Tibial artery (tissue), 4 donors: ENCODE measurements around the gene AIF1.
A peak's percentile ranks its signal among the peaks of the same experiment; 100 is the strongest.

Experiments
- DNase-seq, 2 donors: peaks; one replicate each; pipeline ENCODE4 v3.0.0-alpha.2; 2019
- H3K27ac ChIP-seq, 2 donors: fragments of 200-600 bp; sonication (generic) in 1 of 2; 1 replicate in 1 of 2; 2 replicates in 1 of 2; pipeline ENCODE4 v1.5.1; 2018 to 2019; ENCODE audit warnings: mild to moderate bottlenecking in 1 of 2
- H3K27me3 ChIP-seq, 2 donors: fragments of 200-600 bp; sonication (generic) in 1 of 2; one replicate each; pipeline versions ENCODE4 v1.5.1 to v1.6.0; 2016 to 2019
- H3K36me3 ChIP-seq, 3 donors: fragments of 200-600 bp; sonication (generic) in 2 of 3; one replicate each; pipeline ENCODE4 v1.5.1; 2016 to 2019; ENCODE audit warnings: mild to moderate bottlenecking in 2 of 3
- H3K4me1 ChIP-seq, 4 donors: fragments of 200-600 bp; sonication (generic) in 2 of 4; 1 replicate in 3 of 4; 2 replicates in 1 of 4; pipeline ENCODE4 v1.5.1; 2016 to 2019
- H3K4me3 ChIP-seq, 2 donors: fragments of 200-600 bp; sonication (generic) in 1 of 2; 1 replicate in 1 of 2; 2 replicates in 1 of 2; pipeline ENCODE4 v1.5.1; 2018 to 2019; ENCODE audit warnings: mild to moderate bottlenecking in 2 of 2
- H3K9me3 ChIP-seq, 3 donors: fragments of 200-600 bp; sonication (generic) in 1 of 3; one replicate each; pipeline ENCODE4 v1.5.1; 2016 to 2019
- intact Hi-C: fragments of 100-400 bp; cut with DNase I; formaldehyde crosslinking; loops from one replicate; pipeline ENCODE4 v1.15.0; 2023; ENCODE audit warnings: low total_unique reads
- TF ChIP-seq, protein P1 (sequence below), 2 experiments: fragments of 200-600 bp in 1 of 2; fragments of 450-650 bp in 1 of 2; IDR thresholded peaks; one replicate each; pipeline ENCODE4 v1.5.1; 2017 to 2019; ENCODE audit warnings: antibody characterized with exemption in 2 of 2, mild to moderate bottlenecking in 1 of 2, moderate library complexity in 1 of 2

The AIF1 gene

DNA sequence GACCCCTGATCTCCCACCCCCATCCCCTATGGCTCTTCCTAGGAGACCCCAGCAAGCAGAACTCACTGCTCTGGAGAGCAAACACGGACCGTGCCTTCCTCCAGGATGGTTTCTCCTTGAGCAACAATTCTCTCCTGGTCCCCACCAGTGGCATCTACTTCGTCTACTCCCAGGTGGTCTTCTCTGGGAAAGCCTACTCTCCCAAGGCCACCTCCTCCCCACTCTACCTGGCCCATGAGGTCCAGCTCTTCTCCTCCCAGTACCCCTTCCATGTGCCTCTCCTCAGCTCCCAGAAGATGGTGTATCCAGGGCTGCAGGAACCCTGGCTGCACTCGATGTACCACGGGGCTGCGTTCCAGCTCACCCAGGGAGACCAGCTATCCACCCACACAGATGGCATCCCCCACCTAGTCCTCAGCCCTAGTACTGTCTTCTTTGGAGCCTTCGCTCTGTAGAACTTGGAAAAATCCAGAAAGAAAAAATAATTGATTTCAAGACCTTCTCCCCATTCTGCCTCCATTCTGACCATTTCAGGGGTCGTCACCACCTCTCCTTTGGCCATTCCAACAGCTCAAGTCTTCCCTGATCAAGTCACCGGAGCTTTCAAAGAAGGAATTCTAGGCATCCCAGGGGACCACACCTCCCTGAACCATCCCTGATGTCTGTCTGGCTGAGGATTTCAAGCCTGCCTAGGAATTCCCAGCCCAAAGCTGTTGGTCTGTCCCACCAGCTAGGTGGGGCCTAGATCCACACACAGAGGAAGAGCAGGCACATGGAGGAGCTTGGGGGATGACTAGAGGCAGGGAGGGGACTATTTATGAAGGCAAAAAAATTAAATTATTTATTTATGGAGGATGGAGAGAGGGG is 41.6 kb upstream of the AIF1 start:
- intact Hi-C loops = no loop called here
- no peaks in the 10 kb centered on the region for H3K9me3 ChIP-seq
- H3K4me1 ChIP-seq = no peaks in the 10 kb centered on the region
- peaks cover 0 to 27% of the 10 kb centered on the region in 2 donors for H3K27me3 ChIP-seq
- no peak overlapping the region for H3K4me3 ChIP-seq
- TF ChIP-seq, protein P1, sequence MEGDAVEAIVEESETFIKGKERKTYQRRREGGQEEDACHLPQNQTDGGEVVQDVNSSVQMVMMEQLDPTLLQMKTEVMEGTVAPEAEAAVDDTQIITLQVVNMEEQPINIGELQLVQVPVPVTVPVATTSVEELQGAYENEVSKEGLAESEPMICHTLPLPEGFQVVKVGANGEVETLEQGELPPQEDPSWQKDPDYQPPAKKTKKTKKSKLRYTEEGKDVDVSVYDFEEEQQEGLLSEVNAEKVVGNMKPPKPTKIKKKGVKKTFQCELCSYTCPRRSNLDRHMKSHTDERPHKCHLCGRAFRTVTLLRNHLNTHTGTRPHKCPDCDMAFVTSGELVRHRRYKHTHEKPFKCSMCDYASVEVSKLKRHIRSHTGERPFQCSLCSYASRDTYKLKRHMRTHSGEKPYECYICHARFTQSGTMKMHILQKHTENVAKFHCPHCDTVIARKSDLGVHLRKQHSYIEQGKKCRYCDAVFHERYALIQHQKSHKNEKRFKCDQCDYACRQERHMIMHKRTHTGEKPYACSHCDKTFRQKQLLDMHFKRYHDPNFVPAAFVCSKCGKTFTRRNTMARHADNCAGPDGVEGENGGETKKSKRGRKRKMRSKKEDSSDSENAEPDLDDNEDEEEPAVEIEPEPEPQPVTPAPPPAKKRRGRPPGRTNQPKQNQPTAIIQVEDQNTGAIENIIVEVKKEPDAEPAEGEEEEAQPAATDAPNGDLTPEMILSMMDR (IDR thresholded peaks at IDR 0.05) = no peak
- DNase-seq = no peak
- no peaks in the 10 kb centered on the region for H3K36me3 ChIP-seq
- no peak overlapping the region for H3K27ac ChIP-seq

DNA sequence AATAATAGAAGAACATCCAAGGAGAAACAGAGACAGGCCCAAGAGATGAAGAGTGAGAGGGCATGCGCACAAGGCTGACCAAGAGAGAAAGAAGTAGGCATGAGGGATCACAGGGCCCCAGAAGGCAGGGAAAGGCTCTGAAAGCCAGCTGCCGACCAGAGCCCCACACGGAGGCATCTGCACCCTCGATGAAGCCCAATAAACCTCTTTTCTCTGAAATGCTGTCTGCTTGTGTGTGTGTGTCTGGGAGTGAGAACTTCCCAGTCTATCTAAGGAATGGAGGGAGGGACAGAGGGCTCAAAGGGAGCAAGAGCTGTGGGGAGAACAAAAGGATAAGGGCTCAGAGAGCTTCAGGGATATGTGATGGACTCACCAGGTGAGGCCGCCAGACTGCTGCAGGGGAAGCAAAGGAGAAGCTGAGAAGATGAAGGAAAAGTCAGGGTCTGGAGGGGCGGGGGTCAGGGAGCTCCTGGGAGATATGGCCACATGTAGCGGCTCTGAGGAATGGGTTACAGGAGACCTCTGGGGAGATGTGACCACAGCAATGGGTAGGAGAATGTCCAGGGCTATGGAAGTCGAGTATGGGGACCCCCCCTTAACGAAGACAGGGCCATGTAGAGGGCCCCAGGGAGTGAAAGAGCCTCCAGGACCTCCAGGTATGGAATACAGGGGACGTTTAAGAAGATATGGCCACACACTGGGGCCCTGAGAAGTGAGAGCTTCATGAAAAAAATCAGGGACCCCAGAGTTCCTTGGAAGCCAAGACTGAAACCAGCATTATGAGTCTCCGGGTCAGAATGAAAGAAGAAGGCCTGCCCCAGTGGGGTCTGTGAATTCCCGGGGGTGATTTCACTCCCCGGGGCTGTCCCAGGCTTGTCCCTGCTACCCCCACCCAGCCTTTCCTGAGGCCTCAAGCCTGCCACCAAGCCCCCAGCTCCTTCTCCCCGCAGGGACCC is 40.6 kb upstream of the AIF1 start:
- H3K4me3 ChIP-seq = no peak overlapping the region

DNA sequence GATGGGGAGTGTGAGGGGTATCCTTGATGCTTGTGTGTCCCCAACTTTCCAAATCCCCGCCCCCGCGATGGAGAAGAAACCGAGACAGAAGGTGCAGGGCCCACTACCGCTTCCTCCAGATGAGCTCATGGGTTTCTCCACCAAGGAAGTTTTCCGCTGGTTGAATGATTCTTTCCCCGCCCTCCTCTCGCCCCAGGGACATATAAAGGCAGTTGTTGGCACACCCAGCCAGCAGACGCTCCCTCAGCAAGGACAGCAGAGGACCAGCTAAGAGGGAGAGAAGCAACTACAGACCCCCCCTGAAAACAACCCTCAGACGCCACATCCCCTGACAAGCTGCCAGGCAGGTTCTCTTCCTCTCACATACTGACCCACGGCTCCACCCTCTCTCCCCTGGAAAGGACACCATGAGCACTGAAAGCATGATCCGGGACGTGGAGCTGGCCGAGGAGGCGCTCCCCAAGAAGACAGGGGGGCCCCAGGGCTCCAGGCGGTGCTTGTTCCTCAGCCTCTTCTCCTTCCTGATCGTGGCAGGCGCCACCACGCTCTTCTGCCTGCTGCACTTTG is 39.6 kb upstream of the AIF1 start, which contains the start of gene TNF:
Gene TNF (plus strand): TSS at position 231 of the 567 bp plus-strand sequence. CDS start 177 bp downstream, at position 408.
- TF ChIP-seq, protein P1 (IDR thresholded peaks at IDR 0.05) = no peak
- Histone ChIP-seq H3K27me3 (peaks cover 0 to 21% of the 10 kb centered on the region in 2 donors), H3K9me3 (no peaks in the 10 kb centered on the region), H3K4me3 (peak within 1 kb of the TSS; percentile 21), H3K4me1 (peaks cover 0 to under 1% (median under 1%) of the 10 kb centered on the region in 4 donors), H3K27ac (no peak within 1 kb of the TSS), H3K36me3 (no peaks in the 10 kb centered on the region)
- intact Hi-C loops = no loop called here
- peak; percentile 58 to 71 for DNase-seq

More for the DNA sequence above, 40.6 kb upstream of the AIF1 start:
- peaks cover 0 to 21% of the 10 kb centered on the region in 2 donors for H3K27me3 ChIP-seq
- intact Hi-C loops = no loop called here
- TF ChIP-seq, protein P1 (IDR thresholded peaks at IDR 0.05) = no peak
- H3K27ac ChIP-seq = no peak overlapping the region
- H3K36me3 ChIP-seq = no peaks in the 10 kb centered on the region
- H3K4me1 ChIP-seq = no peaks in the 10 kb centered on the region
- H3K9me3 ChIP-seq = no peaks in the 10 kb centered on the region
- DNase-seq = no peak

DNA sequence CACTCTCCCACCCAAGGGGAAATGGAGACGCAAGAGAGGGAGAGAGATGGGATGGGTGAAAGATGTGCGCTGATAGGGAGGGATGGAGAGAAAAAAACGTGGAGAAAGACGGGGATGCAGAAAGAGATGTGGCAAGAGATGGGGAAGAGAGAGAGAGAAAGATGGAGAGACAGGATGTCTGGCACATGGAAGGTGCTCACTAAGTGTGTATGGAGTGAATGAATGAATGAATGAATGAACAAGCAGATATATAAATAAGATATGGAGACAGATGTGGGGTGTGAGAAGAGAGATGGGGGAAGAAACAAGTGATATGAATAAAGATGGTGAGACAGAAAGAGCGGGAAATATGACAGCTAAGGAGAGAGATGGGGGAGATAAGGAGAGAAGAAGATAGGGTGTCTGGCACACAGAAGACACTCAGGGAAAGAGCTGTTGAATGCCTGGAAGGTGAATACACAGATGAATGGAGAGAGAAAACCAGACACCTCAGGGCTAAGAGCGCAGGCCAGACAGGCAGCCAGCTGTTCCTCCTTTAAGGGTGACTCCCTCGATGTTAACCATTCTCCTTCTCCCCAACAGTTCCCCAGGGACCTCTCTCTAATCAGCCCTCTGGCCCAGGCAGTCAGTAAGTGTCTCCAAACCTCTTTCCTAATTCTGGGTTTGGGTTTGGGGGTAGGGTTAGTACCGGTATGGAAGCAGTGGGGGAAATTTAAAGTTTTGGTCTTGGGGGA is 38.9 kb upstream of the AIF1 start:
- H3K36me3 ChIP-seq = no peaks in the 10 kb centered on the region
- TF ChIP-seq, protein P1 (IDR thresholded peaks at IDR 0.05) = no peak
- H3K27ac ChIP-seq = no peak overlapping the region
- intact Hi-C loops = no loop called here
- H3K27me3 ChIP-seq = peaks cover 0 to 21% of the 10 kb centered on the region in 2 donors
- DNase-seq = no peak
- peak overlapping the region; percentile 21 for H3K4me3 ChIP-seq
- H3K4me1 ChIP-seq = peaks cover 0 to 4% (median 2%) of the 10 kb centered on the region in 4 donors
- no peaks in the 10 kb centered on the region for H3K9me3 ChIP-seq
